ENCODE data around the gene SH3PXD2A. TPM values are rescaled to one million over a fixed set of nuclear protein-coding genes. Genes with fewer than 3 reads are reported as not detected.

SH3PXD2A gene
- total RNA-seq, 1 donor from 2014 or later: 12.4 TPM

DNA sequence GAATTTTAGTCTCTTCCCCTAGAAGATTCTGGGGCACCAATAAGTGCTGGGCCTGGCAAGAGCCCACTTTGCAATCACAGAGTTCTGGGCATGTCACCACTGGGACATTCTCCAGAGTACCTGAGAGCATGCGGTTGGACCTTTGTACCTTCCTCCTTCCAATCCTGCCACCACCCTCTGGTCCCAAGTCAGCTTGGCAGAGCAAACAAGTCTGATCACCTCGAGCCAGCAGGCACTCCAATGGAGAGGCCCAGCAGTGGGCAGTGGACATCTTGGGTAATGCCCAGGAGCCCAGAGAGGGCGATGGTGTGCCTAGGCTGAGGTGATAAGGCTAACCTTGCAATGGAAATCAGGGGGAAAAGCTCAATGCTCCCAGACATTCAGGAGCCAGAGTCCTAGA, 43.4 kb downstream of the SH3PXD2A start:
- TF ChIP-seq, protein P1, sequence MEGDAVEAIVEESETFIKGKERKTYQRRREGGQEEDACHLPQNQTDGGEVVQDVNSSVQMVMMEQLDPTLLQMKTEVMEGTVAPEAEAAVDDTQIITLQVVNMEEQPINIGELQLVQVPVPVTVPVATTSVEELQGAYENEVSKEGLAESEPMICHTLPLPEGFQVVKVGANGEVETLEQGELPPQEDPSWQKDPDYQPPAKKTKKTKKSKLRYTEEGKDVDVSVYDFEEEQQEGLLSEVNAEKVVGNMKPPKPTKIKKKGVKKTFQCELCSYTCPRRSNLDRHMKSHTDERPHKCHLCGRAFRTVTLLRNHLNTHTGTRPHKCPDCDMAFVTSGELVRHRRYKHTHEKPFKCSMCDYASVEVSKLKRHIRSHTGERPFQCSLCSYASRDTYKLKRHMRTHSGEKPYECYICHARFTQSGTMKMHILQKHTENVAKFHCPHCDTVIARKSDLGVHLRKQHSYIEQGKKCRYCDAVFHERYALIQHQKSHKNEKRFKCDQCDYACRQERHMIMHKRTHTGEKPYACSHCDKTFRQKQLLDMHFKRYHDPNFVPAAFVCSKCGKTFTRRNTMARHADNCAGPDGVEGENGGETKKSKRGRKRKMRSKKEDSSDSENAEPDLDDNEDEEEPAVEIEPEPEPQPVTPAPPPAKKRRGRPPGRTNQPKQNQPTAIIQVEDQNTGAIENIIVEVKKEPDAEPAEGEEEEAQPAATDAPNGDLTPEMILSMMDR (IDR thresholded peaks at IDR 0.05; ENCODE audit: insufficient read depth, low read length, severe bottlenecking): no peak
- Histone ChIP-seq H3K27me3 (ENCODE audit: control insufficient read depth, insufficient read depth, low read length) (no peaks in the 10 kb centered on the region), H3K36me3 (ENCODE audit: control insufficient read depth, insufficient read depth, low read length) (peaks cover 13% of the 10 kb centered on the region), H3K4me3 (ENCODE audit: low read depth, low read length) (no peak overlapping the region)
- DNase-seq (ENCODE audit: low read depth) (no peak), FAIRE-seq (no peak)

DNA sequence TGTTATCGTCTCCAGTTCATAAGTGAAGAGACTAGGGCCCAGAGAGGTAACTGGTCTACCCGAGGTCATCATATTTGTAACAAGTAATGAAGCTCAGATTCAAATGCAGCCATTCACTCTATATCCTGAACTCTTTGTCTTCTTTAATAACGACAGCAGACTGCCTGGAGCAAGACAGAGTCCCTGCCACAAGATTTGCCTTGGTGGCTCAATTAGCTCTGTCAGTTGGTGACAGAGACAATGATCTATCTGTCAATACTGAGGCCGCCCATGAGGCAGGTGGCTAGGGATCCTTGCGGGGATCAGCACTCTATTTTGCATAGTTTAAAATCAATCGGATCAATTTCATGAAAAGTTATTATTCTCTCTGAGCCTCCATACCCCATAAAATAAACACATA, 43.9 kb downstream of the SH3PXD2A start:
- FAIRE-seq: no peak
- TF ChIP-seq, protein P1 (IDR thresholded peaks at IDR 0.05; ENCODE audit: insufficient read depth, low read length, severe bottlenecking): no peak
- no peak for DNase-seq (ENCODE audit: low read depth)
- Histone ChIP-seq H3K36me3 (ENCODE audit: control insufficient read depth, insufficient read depth, low read length) (peaks cover 15% of the 10 kb centered on the region), H3K4me3 (ENCODE audit: low read depth, low read length) (no peak overlapping the region), H3K27me3 (ENCODE audit: control insufficient read depth, insufficient read depth, low read length) (no peaks in the 10 kb centered on the region)

DNA sequence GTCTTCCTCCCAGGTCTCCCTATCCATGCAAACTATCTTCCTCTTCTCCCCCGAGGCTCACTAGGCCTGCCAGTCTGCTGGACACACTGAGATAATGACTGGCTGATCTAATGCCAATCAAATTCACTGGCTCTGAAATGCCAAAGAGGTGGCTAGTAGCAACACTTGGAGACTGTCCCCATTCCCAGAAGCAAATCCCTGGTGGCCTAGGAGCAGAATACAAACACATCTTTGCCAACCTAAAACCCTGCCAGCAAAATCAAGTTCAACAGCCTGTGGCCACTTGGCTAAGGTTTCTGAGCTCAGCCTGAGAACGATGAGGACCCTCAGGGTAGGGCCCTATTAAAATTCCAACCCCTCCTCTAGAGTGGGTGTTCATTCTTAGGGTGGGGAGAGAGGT, 46.6 kb downstream of the SH3PXD2A start:
- DNase-seq (ENCODE audit: low read depth) (no peak), FAIRE-seq (no peak)
- H3K36me3 ChIP-seq (ENCODE audit: control insufficient read depth, insufficient read depth, low read length): peaks cover 12% of the 10 kb centered on the region

DNA sequence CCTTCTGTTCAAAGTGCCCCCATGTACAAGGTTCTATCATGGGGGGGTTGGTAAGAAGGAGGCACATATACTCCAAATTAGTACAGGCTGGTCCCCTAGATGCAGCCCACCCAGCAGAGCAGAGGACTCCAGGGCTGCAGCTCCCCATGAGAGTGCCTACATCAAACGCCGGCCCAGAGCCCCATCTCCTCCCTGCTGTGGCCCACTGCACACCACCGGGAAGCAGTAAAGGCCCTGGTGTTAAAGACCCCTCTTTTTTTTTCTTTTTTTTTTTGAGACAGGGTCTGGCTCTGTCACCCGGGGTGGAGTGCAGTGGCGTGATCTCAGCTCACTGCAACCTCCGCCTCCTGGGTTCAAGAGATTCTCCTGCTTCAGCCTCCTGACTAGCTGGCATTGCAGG, 47.4 kb downstream of the SH3PXD2A start:
- H3K36me3 ChIP-seq (ENCODE audit: control insufficient read depth, insufficient read depth, low read length): peaks cover 12% of the 10 kb centered on the region
- TF ChIP-seq, protein P1 (IDR thresholded peaks at IDR 0.05; ENCODE audit: insufficient read depth, low read length, severe bottlenecking): no peak
- no peak for FAIRE-seq

More for the DNA sequence above, 46.6 kb downstream of the SH3PXD2A start:
- TF ChIP-seq, protein P1 (IDR thresholded peaks at IDR 0.05; ENCODE audit: insufficient read depth, low read length, severe bottlenecking): no peak
- no peaks in the 10 kb centered on the region for H3K27me3 ChIP-seq (ENCODE audit: control insufficient read depth, insufficient read depth, low read length)
- no peak overlapping the region for H3K4me3 ChIP-seq (ENCODE audit: low read depth, low read length)

DNA sequence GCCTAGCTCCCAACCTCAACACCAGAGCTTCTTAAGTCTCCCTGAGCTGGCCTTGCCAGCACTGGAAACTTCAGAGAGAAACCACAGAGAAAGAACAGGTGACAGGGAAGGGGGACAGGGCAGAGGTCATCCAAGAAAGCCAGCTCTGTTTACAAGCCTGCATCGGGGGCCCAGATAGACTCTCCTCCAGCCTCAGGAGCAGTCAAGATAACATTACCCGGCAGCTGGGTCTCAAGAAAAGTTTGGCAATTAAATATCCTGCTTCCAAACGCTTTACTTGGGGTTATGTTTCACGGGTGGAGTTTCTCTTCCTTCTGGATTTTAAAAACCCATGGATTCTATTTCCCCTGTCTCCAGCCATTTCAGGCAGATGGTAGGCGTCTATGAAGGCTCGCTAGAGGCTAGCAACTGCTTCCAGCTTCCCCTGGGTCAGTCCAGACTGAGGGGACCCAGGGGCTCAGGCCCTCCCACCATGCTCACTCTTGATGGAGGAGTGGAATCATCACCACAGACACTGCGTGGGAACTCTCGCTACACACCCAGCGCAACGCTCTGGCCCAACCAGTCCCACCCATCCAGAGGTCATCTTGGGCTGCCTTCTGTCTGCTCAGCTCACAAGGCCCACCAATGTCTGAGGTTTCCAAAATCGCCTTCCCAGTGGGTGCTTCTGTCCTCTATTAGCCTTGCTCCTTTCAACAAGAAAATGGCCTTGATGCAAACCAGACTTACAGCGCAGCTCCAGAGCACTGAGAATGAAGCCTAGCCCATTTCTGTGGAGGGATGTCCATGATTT, 48.8 kb downstream of the SH3PXD2A start:
- Histone ChIP-seq H3K4me3 (ENCODE audit: low read depth, low read length) (no peak overlapping the region), H3K36me3 (ENCODE audit: control insufficient read depth, insufficient read depth, low read length) (peaks cover 9% of the 10 kb centered on the region), H3K27me3 (ENCODE audit: control insufficient read depth, insufficient read depth, low read length) (no peaks in the 10 kb centered on the region)
- FAIRE-seq (no peak), DNase-seq (ENCODE audit: low read depth) (no peak)
- TF ChIP-seq, protein P1 (IDR thresholded peaks at IDR 0.05; ENCODE audit: insufficient read depth, low read length, severe bottlenecking): no peak

More for the DNA sequence above, 47.4 kb downstream of the SH3PXD2A start:
- no peak for DNase-seq (ENCODE audit: low read depth)
- H3K4me3 ChIP-seq (ENCODE audit: low read depth, low read length): no peak overlapping the region
- H3K27me3 ChIP-seq (ENCODE audit: control insufficient read depth, insufficient read depth, low read length): no peaks in the 10 kb centered on the region
